SU-DHL-6 (cell line): Measurements from ENCODE around the gene CALM3.

Experiments
- H2AFZ ChIP-seq: fragments of 200-600 bp; sonication (generic); 2 replicates; pipeline ENCODE4 v1.6.1; 2014; ENCODE audit warnings: low read depth, mild to moderate bottlenecking, moderate library complexity, mixed read lengths, antibody characterized with exemption, low read length; ENCODE audit not compliant: severe bottlenecking
- H3F3A ChIP-seq: fragments of 200-600 bp; shearing (Covaris generic); 2 replicates; pipeline ENCODE4 v1.6.0; 2016; ENCODE audit warnings: antibody characterized with exemption, mild to moderate bottlenecking; ENCODE audit not compliant: insufficient read depth
- H3K27ac ChIP-seq: fragments of 200-600 bp; sonication (generic); 2 replicates; pipeline ENCODE4 v1.5.1; 2016; ENCODE audit warnings: low read depth, mild to moderate bottlenecking, low read length, moderate library complexity, mixed read lengths
- H3K27me3 ChIP-seq: fragments of 200-600 bp; sonication (generic), shearing (Covaris generic); 2 replicates; pipeline ENCODE4 v1.6.0; 2014; ENCODE audit warnings: mild to moderate bottlenecking, low read length
- H3K36me3 ChIP-seq: fragments of 200-600 bp; sonication (generic); 2 replicates; pipeline ENCODE4 v1.6.1; 2014; ENCODE audit warnings: mild to moderate bottlenecking, low read length, mixed read lengths
- H3K4me2 ChIP-seq: fragments of 300-600, 200-600 bp; shearing (Covaris generic), sonication (generic); 2 replicates; pipeline ENCODE4 v1.6.0; 2014; ENCODE audit warnings: low read length, low read depth, mild to moderate bottlenecking; ENCODE audit not compliant: poor library complexity, severe bottlenecking
- H3K4me3 ChIP-seq: fragments of 200-600 bp; sonication (generic); 2 replicates; pipeline ENCODE4 v1.5.1; 2014; ENCODE audit warnings: antibody characterized with exemption, low read length, mild to moderate bottlenecking, mixed read lengths; ENCODE audit not compliant: insufficient read depth, poor library complexity, severe bottlenecking
- H3K79me2 ChIP-seq: fragments of 200-600 bp; sonication (generic); 2 replicates; pipeline ENCODE4 v1.6.1; 2014; ENCODE audit warnings: mild to moderate bottlenecking, low read length, moderate library complexity; ENCODE audit not compliant: insufficient read depth
- H3K9ac ChIP-seq: fragments of 200-600 bp; sonication (generic); 2 replicates; pipeline ENCODE4 v1.7.0; 2014; ENCODE audit warnings: mild to moderate bottlenecking, low read length
- H3K9me2 ChIP-seq: fragments of 200-600 bp; sonication (generic); replicated peaks from 2 replicates; pipeline ENCODE4 v1.6.1; 2014; ENCODE audit warnings: low read length; ENCODE audit not compliant: insufficient read depth
- H3K9me3 ChIP-seq: fragments of 200-600 bp; sonication (generic); 2 replicates; pipeline ENCODE4 v1.6.1; 2014; ENCODE audit warnings: low read length, mixed read lengths; ENCODE audit not compliant: insufficient read depth
- H4K20me1 ChIP-seq: fragments of 200-600 bp; sonication (generic); 2 replicates; pipeline ENCODE4 v1.6.1; 2014; ENCODE audit warnings: low read depth, mild to moderate bottlenecking, antibody characterized with exemption, low read length, moderate library complexity, mixed read lengths
- EZH2phosphoT487 ChIP-seq: fragments of 200-600 bp; sonication (generic), shearing (Covaris generic); conservative IDR thresholded peaks from 2 replicates; pipeline ENCODE4 v1.6.1; 2018; ENCODE audit warnings: mild to moderate bottlenecking, antibody characterized with exemption, low read length, moderate library complexity, mixed read lengths
- TF ChIP-seq, protein P1 (sequence below): fragments of 200-600 bp; sonication (generic); IDR thresholded peaks from one replicate; pipeline ENCODE4 v1.5.1; 2017; ENCODE audit warnings: antibody characterized with exemption, mild to moderate bottlenecking, low read length, moderate library complexity; ENCODE audit not compliant: insufficient read depth, poor library complexity, severe bottlenecking

CALM3 gene

DNA sequence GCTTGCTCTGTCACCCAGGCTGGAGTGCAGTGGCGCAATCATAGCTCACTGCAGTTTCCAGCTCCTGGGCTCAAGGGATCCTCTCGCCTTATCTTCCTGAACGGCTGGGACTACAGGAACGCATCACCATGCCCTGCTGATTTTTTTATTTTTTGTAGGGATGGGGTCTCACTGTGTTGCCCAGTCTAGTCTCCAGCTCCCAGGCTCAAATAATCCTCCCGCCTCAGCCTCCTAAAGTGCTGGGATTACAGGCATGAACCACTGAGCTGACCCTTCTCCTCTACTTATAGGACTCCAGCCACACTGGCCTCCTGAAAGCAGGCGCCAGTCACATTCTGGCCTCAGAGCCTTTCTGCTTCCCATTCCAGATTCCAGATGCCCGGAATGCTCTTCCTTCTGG lies 49.3 kb downstream of the CALM3 start:
- H3K9me2 ChIP-seq: no peaks in the 10 kb centered on the region
- no peaks in the 10 kb centered on the region for H3K27me3 ChIP-seq
- H3K9ac ChIP-seq: no peak overlapping the region
- no peak overlapping the region for H3K27ac ChIP-seq
- H3K79me2 ChIP-seq: no peaks in the 10 kb centered on the region
- H3K36me3 ChIP-seq: no peaks in the 10 kb centered on the region
- no peak overlapping the region for H3K4me3 ChIP-seq
- no peak overlapping the region for H2AFZ ChIP-seq
- TF ChIP-seq, protein P1, sequence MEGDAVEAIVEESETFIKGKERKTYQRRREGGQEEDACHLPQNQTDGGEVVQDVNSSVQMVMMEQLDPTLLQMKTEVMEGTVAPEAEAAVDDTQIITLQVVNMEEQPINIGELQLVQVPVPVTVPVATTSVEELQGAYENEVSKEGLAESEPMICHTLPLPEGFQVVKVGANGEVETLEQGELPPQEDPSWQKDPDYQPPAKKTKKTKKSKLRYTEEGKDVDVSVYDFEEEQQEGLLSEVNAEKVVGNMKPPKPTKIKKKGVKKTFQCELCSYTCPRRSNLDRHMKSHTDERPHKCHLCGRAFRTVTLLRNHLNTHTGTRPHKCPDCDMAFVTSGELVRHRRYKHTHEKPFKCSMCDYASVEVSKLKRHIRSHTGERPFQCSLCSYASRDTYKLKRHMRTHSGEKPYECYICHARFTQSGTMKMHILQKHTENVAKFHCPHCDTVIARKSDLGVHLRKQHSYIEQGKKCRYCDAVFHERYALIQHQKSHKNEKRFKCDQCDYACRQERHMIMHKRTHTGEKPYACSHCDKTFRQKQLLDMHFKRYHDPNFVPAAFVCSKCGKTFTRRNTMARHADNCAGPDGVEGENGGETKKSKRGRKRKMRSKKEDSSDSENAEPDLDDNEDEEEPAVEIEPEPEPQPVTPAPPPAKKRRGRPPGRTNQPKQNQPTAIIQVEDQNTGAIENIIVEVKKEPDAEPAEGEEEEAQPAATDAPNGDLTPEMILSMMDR: no peak
- no peak for TF ChIP-seq EZH2phosphoT487
- no peak overlapping the region for H3K4me2 ChIP-seq
- H3K9me3 ChIP-seq: no peaks in the 10 kb centered on the region
- no peaks in the 10 kb centered on the region for H3F3A ChIP-seq
- H4K20me1 ChIP-seq: no peaks in the 10 kb centered on the region

DNA sequence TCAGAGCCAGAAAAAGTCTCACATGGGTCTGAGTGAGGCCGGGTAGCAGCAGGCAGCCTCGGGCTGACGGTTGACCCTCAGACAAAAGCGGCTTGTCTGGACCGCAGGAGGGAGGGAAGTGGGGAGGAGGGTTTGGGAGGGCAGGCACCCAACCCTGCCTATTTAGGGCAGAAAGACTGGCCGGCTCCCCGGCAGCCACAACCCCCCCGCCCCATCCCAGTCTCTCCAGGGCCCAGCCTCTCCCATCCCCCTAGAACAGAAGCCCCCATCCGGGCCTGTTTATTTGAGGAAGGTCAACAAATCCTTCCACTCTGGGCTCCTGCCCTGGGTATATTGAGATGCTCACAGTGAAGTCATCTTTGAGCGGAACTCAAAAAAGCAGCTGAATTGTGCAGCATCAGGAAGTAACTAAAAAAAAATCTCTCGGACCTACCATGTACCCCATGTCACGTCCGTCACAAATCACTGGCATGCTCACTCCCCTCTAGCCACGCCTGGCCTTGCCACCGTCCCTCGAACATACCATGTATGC lies 53.6 kb downstream of the CALM3 start:
- Histone ChIP-seq H3K36me3 (no peaks in the 10 kb centered on the region), H3K79me2 (no peaks in the 10 kb centered on the region), H3K27me3 (no peaks in the 10 kb centered on the region), H3K4me3 (no peak overlapping the region), H2AFZ (no peak overlapping the region), H3F3A (no peaks in the 10 kb centered on the region), H3K9me3 (no peaks in the 10 kb centered on the region), H3K27ac (no peak overlapping the region), H4K20me1 (no peaks in the 10 kb centered on the region), H3K9ac (no peak overlapping the region), H3K9me2 (no peaks in the 10 kb centered on the region), H3K4me2 (no peak overlapping the region)
- TF ChIP-seq EZH2phosphoT487: no peak
- TF ChIP-seq, protein P1: no peak

DNA sequence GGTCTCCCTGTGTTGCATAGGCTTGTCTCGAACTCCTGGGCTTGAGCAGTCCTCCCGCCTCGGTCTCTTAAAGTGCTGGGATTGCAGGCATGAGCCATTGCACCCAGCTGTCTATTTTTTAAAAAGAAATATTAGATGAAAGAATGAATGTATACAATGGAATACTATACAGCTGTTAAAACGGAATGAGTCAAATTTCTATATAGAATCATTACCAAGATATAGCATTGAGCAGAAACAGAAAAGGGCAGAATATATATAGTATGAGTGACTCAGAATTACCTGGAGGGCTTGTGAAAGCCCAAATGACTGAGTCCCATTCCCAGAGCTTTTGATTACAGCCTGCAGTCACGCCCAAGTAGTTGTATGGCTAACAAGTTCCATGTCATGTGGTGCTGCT lies 55.4 kb downstream of the CALM3 start:
- H3K27ac ChIP-seq: no peak overlapping the region
- H3K36me3 ChIP-seq: no peaks in the 10 kb centered on the region
- H3K9me2 ChIP-seq: no peaks in the 10 kb centered on the region
- no peak overlapping the region for H3K4me3 ChIP-seq
- H2AFZ ChIP-seq: no peak overlapping the region
- H3K9ac ChIP-seq: no peak overlapping the region
- H3K4me2 ChIP-seq: no peak overlapping the region
- TF ChIP-seq EZH2phosphoT487: no peak
- TF ChIP-seq, protein P1: no peak
- H4K20me1 ChIP-seq: no peaks in the 10 kb centered on the region
- no peaks in the 10 kb centered on the region for H3K79me2 ChIP-seq
- no peaks in the 10 kb centered on the region for H3F3A ChIP-seq
- H3K27me3 ChIP-seq: no peaks in the 10 kb centered on the region
- no peaks in the 10 kb centered on the region for H3K9me3 ChIP-seq
